Measurements from ENCODE around the gene TNFSF13B.

TNFSF13B gene

DNA sequence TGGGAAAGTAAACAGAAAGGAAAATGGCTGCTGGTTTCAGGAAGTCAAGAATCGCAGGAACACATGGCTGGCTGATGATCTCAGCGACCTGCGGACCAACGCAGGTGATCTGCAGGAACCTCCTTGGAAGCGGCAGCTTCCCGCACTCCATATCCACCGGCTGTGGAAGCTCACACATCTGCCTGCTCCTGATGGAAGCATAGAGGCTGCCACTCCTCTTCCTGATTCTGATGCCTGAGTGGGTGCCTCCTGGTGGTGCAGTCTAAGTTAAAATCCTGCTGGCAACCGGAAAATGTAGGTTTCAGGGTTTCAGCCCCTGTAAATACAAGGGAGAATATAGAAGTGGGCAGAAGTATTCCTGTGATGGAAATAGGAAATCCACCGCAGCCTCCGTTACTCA, 75.5 kb downstream of the TNFSF13B start:
- DNase-seq (ENCODE audit: low spot score) (no peak), FAIRE-seq (no peak)

GRCh38 chr13:108346376-108346775, 76.9 kb downstream of the TNFSF13B start:
- no peak for FAIRE-seq
- no peak for DNase-seq (ENCODE audit: low spot score)

- FAIRE-seq (no peak), DNase-seq (ENCODE audit: low spot score) (no peak)
Observed at GRCh38 chr13:108349269-108349668, 79.8 kb downstream of the TNFSF13B start.

DNA sequence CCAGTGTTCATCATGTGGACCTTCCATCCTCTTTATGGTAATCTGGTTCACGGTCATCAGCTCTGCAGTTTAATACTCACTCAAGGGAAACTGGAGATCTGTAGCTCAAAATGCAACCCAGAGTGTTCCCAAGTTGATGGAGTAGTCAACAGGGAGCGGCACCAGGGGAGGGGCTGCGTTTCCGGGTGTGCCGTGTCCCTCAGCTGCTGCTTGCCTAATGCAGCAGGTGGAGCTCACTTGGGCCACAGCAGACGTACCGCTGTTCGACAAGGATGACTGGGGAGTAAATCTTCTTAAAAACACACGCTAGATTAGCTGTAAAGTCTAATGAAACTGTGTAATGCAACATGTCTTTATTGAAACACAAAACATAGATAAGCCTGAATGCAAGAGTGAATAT, 81.1 kb downstream of the TNFSF13B start:
- no peak for DNase-seq (ENCODE audit: low spot score)
- FAIRE-seq: no peak

DNA sequence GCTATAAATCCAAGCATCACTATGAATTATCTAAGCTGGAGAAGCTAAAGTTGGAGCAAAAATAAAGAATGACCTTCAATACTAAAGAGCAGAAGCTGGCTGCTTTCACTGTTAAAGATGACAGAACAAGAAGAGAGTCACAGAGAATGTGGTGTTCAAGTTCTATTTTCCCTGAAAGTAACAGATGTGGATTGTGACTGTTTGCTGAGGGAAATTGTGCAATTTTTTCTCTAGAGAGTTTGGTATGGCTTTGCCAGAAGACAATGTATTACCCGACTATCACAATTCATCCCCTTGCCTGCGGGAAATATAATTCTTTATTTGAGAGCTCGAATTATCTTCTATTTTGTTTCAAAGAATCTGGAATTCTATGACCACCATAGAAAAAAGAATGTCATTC, 83.1 kb downstream of the TNFSF13B start:
- no peak for DNase-seq (ENCODE audit: low spot score)
- no peak for FAIRE-seq

GRCh38 chr13:108357228-108357627, 87.7 kb downstream of the TNFSF13B start:
- FAIRE-seq (no peak), DNase-seq (ENCODE audit: low spot score) (no peak)
